Lung (tissue), 12 donors: Measurements from ENCODE around the gene TMEM9. TPM values are rescaled to one million over a fixed set of nuclear protein-coding genes. Genes with fewer than 3 reads are reported as not detected.

Experiments
- ATAC-seq: fragments of 200-7000 bp; cut with Tn5 transposase; one replicate; pipeline ENCODE4 v1.9.1; 2020; ENCODE audit warnings: moderate number of reproducible peaks; ENCODE audit not compliant: insufficient read depth, low FRiP score
- DNase-seq, 3 donors: peaks; one replicate each; pipeline ENCODE4 v3.0.0-alpha.2; 2013 to 2017
- H3K27ac ChIP-seq, 2 donors: one replicate each; pipeline ENCODE4 v1.5.1; 2013; ENCODE audit warnings: mild to moderate bottlenecking in 2 of 2, moderate library complexity in 2 of 2, control low read depth in 1 of 2, inconsistent platforms in 1 of 2, low read depth in 1 of 2, low read length in 1 of 2
- H3K27me3 ChIP-seq, 3 donors: one replicate each; pipeline ENCODE4 v1.5.1; 2013; ENCODE audit warnings: low read length in 2 of 3; ENCODE audit not compliant: control insufficient read depth in 3 of 3, insufficient read depth in 3 of 3
- H3K36me3 ChIP-seq, 4 donors: one replicate each; pipeline ENCODE4 v1.5.1; 2013; ENCODE audit warnings: low read length in 4 of 4, mild to moderate bottlenecking in 1 of 4, moderate library complexity in 1 of 4; ENCODE audit not compliant: control insufficient read depth in 4 of 4, insufficient read depth in 4 of 4
- H3K4me1 ChIP-seq, 5 donors: one replicate each; pipeline ENCODE4 v1.5.1; 2013; ENCODE audit warnings: low read length in 5 of 5, mild to moderate bottlenecking in 2 of 5, moderate library complexity in 1 of 5; ENCODE audit not compliant: control insufficient read depth in 5 of 5, insufficient read depth in 5 of 5
- H3K4me3 ChIP-seq: one replicate; pipeline ENCODE4 v1.5.1; 2013; ENCODE audit warnings: mild to moderate bottlenecking, control low read depth, moderate library complexity
- H3K9ac ChIP-seq, 2 donors: one replicate each; pipeline ENCODE4 v1.5.1; 2013; ENCODE audit warnings: low read length in 2 of 2, control low read depth in 1 of 2; ENCODE audit not compliant: insufficient read depth in 1 of 2
- H3K9me3 ChIP-seq, 4 donors: one replicate each; pipeline ENCODE4 v1.5.1; 2013; ENCODE audit warnings: low read length in 3 of 4, mild to moderate bottlenecking in 1 of 4, moderate library complexity in 1 of 4; ENCODE audit not compliant: control insufficient read depth in 4 of 4, insufficient read depth in 3 of 4
- WGBS, 2 donors: extraction: QIAGEN DNeasy Blood & Tissue Kit; methylation state at CpG; one replicate each; pipeline ENCODE4 v1.1.7; 2013; 5-methylcytosine and 5-hydroxymethylcytosine counted together
- polyA plus RNA-seq, 2 donors: library from polyadenylated mRNA; stranded (reverse); fragments of 200-250 nt; gene quantifications; one replicate each; pipeline ENCODE4 v1.2.1, GENCODE V29; 2013
- total RNA-seq, 2 donors: library from RNA; depleted of rRNA in 1 of 2; stranded (reverse); fragments of >200 nt in 1 of 2; gene quantifications; one replicate each; pipeline ENCODE4 v1.2.1, GENCODE V29; 2014 to 2021
- TF ChIP-seq, protein P1 (sequence below): IDR thresholded peaks from 2 replicates; pipeline ENCODE4 v1.5.1; 2012; ENCODE audit warnings: mild to moderate bottlenecking; ENCODE audit errors: control extremely low read depth, extremely low read depth
- donor health status: control.
- donor health status: control.
- donor health status: Bipolar disorder and iron deficiency.
- donor health status: healthy.
- donor health status: DM: yes; HTN: yes; CAD: no.

The TMEM9 gene
- total and polyA plus RNA-seq, 4 donors: 64.8 to 89.7 (median 77.6) TPM

- H3K27ac ChIP-seq: no peak overlapping the region
- no peak for DNase-seq
- H3K4me3 ChIP-seq: no peak overlapping the region
- no peak overlapping the region for H3K9ac ChIP-seq
- TF ChIP-seq, protein P1, sequence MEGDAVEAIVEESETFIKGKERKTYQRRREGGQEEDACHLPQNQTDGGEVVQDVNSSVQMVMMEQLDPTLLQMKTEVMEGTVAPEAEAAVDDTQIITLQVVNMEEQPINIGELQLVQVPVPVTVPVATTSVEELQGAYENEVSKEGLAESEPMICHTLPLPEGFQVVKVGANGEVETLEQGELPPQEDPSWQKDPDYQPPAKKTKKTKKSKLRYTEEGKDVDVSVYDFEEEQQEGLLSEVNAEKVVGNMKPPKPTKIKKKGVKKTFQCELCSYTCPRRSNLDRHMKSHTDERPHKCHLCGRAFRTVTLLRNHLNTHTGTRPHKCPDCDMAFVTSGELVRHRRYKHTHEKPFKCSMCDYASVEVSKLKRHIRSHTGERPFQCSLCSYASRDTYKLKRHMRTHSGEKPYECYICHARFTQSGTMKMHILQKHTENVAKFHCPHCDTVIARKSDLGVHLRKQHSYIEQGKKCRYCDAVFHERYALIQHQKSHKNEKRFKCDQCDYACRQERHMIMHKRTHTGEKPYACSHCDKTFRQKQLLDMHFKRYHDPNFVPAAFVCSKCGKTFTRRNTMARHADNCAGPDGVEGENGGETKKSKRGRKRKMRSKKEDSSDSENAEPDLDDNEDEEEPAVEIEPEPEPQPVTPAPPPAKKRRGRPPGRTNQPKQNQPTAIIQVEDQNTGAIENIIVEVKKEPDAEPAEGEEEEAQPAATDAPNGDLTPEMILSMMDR: no peak
- no peaks in the 10 kb centered on the region for H3K27me3 ChIP-seq
- no peak for ATAC-seq
- 84 to 89% methylated on average over 8 of the region's 8 CpGs for WGBS, 2 donors
- peaks cover 0 to under 1% (median 0%) of the 10 kb centered on the region in 4 donors for H3K9me3 ChIP-seq
- H3K4me1 ChIP-seq: peaks cover 0 to 2% (median 0%) of the 10 kb centered on the region in 5 donors
- H3K36me3 ChIP-seq: peaks cover 9 to 45% (median 33%) of the 10 kb centered on the region in 4 donors
Observed at GRCh38 chr1:201136355-201137023, 17.8 kb downstream of the TMEM9 start.

GRCh38 chr1:201134405-201134804 lies 19.9 kb downstream of the TMEM9 start:
- WGBS, 2 donors: 94 to 95% methylated on average over 6 of the region's 6 CpGs

DNA sequence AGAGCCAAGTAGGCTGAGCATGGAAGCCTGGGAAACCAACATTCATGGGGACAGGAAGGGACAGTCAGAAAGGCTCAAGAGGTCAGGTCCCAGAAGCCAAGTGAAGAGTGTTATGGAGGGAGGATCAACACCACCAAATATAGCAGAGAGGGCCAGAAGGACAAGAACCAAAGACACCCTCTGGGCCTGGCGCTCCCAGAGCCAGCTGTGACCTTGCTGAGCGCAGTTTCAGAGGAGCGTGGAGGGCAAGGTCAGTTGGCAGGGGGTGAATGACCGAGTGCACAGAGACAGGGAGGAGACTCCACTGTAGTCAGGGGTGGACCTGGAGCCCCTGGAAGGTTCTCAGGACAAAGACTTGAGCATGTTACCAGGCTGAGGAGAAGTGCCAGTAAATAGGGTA lies 22.9 kb downstream of the TMEM9 start:
- Histone ChIP-seq H3K27ac (no peak overlapping the region), H3K4me3 (no peak overlapping the region), H3K4me1 (no peaks in the 10 kb centered on the region), H3K9me3 (peaks cover 0 to 2% (median 0%) of the 10 kb centered on the region in 4 donors), H3K27me3 (no peaks in the 10 kb centered on the region), H3K9ac (no peak overlapping the region), H3K36me3 (peaks cover 1 to 16% (median 12%) of the 10 kb centered on the region in 4 donors)
- WGBS, 2 donors: 73 to 76% methylated on average over 4 of the region's 4 CpGs
- TF ChIP-seq, protein P1: no peak
- DNase-seq (peak in 1 of 3 donors; percentile 14), ATAC-seq (no peak)

More at GRCh38 chr1:201134405-201134804, 19.9 kb downstream of the TMEM9 start:
- DNase-seq: no peak
- Histone ChIP-seq H3K27ac (no peak overlapping the region), H3K36me3 (peaks cover 9 to 33% (median 20%) of the 10 kb centered on the region in 4 donors), H3K9ac (no peak overlapping the region), H3K9me3 (peaks cover 0 to 2% (median 0%) of the 10 kb centered on the region in 4 donors), H3K27me3 (no peaks in the 10 kb centered on the region), H3K4me1 (peaks cover 0 to 2% (median 0%) of the 10 kb centered on the region in 5 donors), H3K4me3 (no peak overlapping the region)
- TF ChIP-seq, protein P1: no peak
- ATAC-seq: no peak

DNA sequence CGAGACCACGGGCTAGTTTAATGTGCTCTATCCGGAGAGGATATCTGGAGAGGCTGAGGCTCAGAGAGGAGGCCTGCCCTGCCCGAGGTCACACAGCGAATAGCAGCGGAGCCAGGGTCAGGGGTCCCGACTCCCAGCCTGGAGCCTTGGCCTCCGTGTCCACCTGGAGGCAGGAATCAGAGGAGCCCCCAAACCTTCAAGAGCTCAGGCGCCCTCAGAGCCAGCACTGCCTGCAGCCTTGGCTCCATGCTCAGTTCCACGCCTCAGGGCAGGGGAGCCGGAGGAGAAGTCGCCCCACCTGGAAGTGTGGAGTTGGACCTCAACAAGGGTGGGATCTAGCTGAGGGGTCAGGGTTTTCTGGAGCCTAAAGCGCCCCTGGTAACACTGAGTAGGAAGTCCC lies 25.3 kb downstream of the TMEM9 start:
- TF ChIP-seq, protein P1: no peak
- H3K27ac ChIP-seq: no peak overlapping the region
- no peak overlapping the region for H3K4me3 ChIP-seq
- DNase-seq (no peak), ATAC-seq (no peak)
- peaks cover 0 to 11% (median 0%) of the 10 kb centered on the region in 5 donors for H3K4me1 ChIP-seq
- no peaks in the 10 kb centered on the region for H3K27me3 ChIP-seq
- 97 to 98% methylated on average over 12 to 13 of the region's 13 CpGs for WGBS, 2 donors
- peaks cover 0 to 2% (median 0%) of the 10 kb centered on the region in 4 donors for H3K9me3 ChIP-seq
- H3K9ac ChIP-seq: no peak overlapping the region
- no peaks in the 10 kb centered on the region for H3K36me3 ChIP-seq
